ENCODE measurements around the gene SLC9A9.
"Not testable (repeated sequence)": the region's sequence is repeated elsewhere in the genome, so short reads cannot be mapped to it uniquely, and the experiment has no call there.

The SLC9A9 gene

GRCh38 chr3:143885780-143886427 is 37.6 kb upstream of the SLC9A9 start:
- CTCF ChIA-PET, result interaction anchor here (0.7 to 4.3 kb wide), 17 partner anchors 9 to 1877 kb away, joined by 3 to 25 read pairs (median 4); no protein-coding TSS in a partner anchor
- Histone ChIP-seq H3K4me1 (ENCODE audit: control extremely low read depth in 1 of 4, control insufficient read depth in 4 of 4, insufficient read depth in 4 of 4, low read length in 3 of 4) (no peaks in the 10 kb centered on the region), H3K27ac (ENCODE audit: insufficient read depth in 1 of 2, low read depth in 1 of 2, low read length in 2 of 2, poor library complexity in 1 of 2, severe bottlenecking in 2 of 2) (no peak overlapping the region), H3K4me3 (ENCODE audit: control insufficient read depth in 1 of 7, extremely low read depth in 1 of 7, insufficient read depth in 4 of 7, low read depth in 2 of 7, low read length in 6 of 7) (no peak overlapping the region), H3K36me3 (ENCODE audit: control insufficient read depth in 4 of 4, insufficient read depth in 4 of 4, low read length in 3 of 4) (no peaks in the 10 kb centered on the region), H3K9me3 (ENCODE audit: control extremely low read depth in 1 of 5, control insufficient read depth in 4 of 5, insufficient read depth in 2 of 5, low read depth in 1 of 5, low read length in 4 of 5) (no peaks in the 10 kb centered on the region), H3K27me3 (replicated peaks in 2 of 5; ENCODE audit: control insufficient read depth in 4 of 5, insufficient read depth in 5 of 5, low read length in 4 of 5) (no peaks in the 10 kb centered on the region)
- POLR2A ChIA-PET, result no interaction called here
- DNase-seq, result peak; percentile 42 to 71 (median 67)
- no CpG with 5 or more reads among the region's 1 CpG for WGBS (ENCODE audit: insufficient coverage)

GRCh38 chr3:143884861-143885260 is 36.6 kb upstream of the SLC9A9 start:
- DNase-seq, result no peak
- CTCF ChIA-PET, result interaction anchor here (0.6 to 4.3 kb wide), 12 partner anchors 8 to 1878 kb away, joined by 3 to 25 read pairs (median 4); no protein-coding TSS in a partner anchor
- Histone ChIP-seq H3K4me1 (ENCODE audit: control extremely low read depth in 1 of 4, control insufficient read depth in 4 of 4, insufficient read depth in 4 of 4, low read length in 3 of 4) (no peaks in the 10 kb centered on the region), H3K27ac (ENCODE audit: insufficient read depth in 1 of 2, low read depth in 1 of 2, low read length in 2 of 2, poor library complexity in 1 of 2, severe bottlenecking in 2 of 2) (no peak overlapping the region), H3K36me3 (ENCODE audit: control insufficient read depth in 4 of 4, insufficient read depth in 4 of 4, low read length in 3 of 4) (no peaks in the 10 kb centered on the region), H3K9me3 (ENCODE audit: control extremely low read depth in 1 of 5, control insufficient read depth in 4 of 5, insufficient read depth in 2 of 5, low read depth in 1 of 5, low read length in 4 of 5) (no peaks in the 10 kb centered on the region), H3K4me3 (ENCODE audit: control insufficient read depth in 1 of 7, extremely low read depth in 1 of 7, insufficient read depth in 4 of 7, low read depth in 2 of 7, low read length in 6 of 7) (no peak overlapping the region), H3K27me3 (replicated peaks in 2 of 5; ENCODE audit: control insufficient read depth in 4 of 5, insufficient read depth in 5 of 5, low read length in 4 of 5) (no peaks in the 10 kb centered on the region)
- POLR2A ChIA-PET, result no interaction called here
- WGBS (ENCODE audit: insufficient coverage), result 92% methylated on average over 2 of the region's 3 CpGs

GRCh38 chr3:143883151-143883550 is 34.9 kb upstream of the SLC9A9 start:
- POLR2A ChIA-PET, result no interaction called here

GRCh38 chr3:143881095-143881494 is 32.8 kb upstream of the SLC9A9 start:
- POLR2A ChIA-PET, result no interaction called here
- 100% methylated on average over 3 of the region's 3 CpGs for WGBS (ENCODE audit: insufficient coverage)
- CTCF ChIA-PET, result interaction anchor here (2.3 kb wide), 1 partner anchor 10 kb away, joined by 7 read pairs; no protein-coding TSS in a partner anchor
- no peak overlapping the region for H3K4me3 ChIP-seq (ENCODE audit: control insufficient read depth in 1 of 7, extremely low read depth in 1 of 7, insufficient read depth in 4 of 7, low read depth in 2 of 7, low read length in 6 of 7)
- no peak for DNase-seq
- H3K27ac ChIP-seq (ENCODE audit: insufficient read depth in 1 of 2, low read depth in 1 of 2, low read length in 2 of 2, poor library complexity in 1 of 2, severe bottlenecking in 2 of 2), result no peak overlapping the region
- no peaks in the 10 kb centered on the region for H3K36me3 ChIP-seq (ENCODE audit: control insufficient read depth in 4 of 4, insufficient read depth in 4 of 4, low read length in 3 of 4)
- H3K27me3 ChIP-seq (replicated peaks in 2 of 5; ENCODE audit: control insufficient read depth in 4 of 5, insufficient read depth in 5 of 5, low read length in 4 of 5), result no peaks in the 10 kb centered on the region
- no peaks in the 10 kb centered on the region for H3K9me3 ChIP-seq (ENCODE audit: control extremely low read depth in 1 of 5, control insufficient read depth in 4 of 5, insufficient read depth in 2 of 5, low read depth in 1 of 5, low read length in 4 of 5)
- H3K4me1 ChIP-seq (ENCODE audit: control extremely low read depth in 1 of 4, control insufficient read depth in 4 of 4, insufficient read depth in 4 of 4, low read length in 3 of 4), result peaks cover 0 to 4% (median 2%) of the 10 kb centered on the region in 4 experiments

More at GRCh38 chr3:143883151-143883550, 34.9 kb upstream of the SLC9A9 start:
- no peaks in the 10 kb centered on the region for H3K27me3 ChIP-seq (replicated peaks in 2 of 5; ENCODE audit: control insufficient read depth in 4 of 5, insufficient read depth in 5 of 5, low read length in 4 of 5)
- no peaks in the 10 kb centered on the region for H3K9me3 ChIP-seq (ENCODE audit: control extremely low read depth in 1 of 5, control insufficient read depth in 4 of 5, insufficient read depth in 2 of 5, low read depth in 1 of 5, low read length in 4 of 5)
- no peak overlapping the region for H3K27ac ChIP-seq (ENCODE audit: insufficient read depth in 1 of 2, low read depth in 1 of 2, low read length in 2 of 2, poor library complexity in 1 of 2, severe bottlenecking in 2 of 2)
- CTCF ChIA-PET, result interaction anchor here (0.9 to 3.3 kb wide), 7 partner anchors 9 to 70 kb away, joined by 3 to 25 read pairs (median 4); no protein-coding TSS in a partner anchor
- 100% methylated on average over 1 of the region's 3 CpGs for WGBS (ENCODE audit: insufficient coverage)
- no peaks in the 10 kb centered on the region for H3K36me3 ChIP-seq (ENCODE audit: control insufficient read depth in 4 of 4, insufficient read depth in 4 of 4, low read length in 3 of 4)
- DNase-seq, result no peak
- no peak overlapping the region for H3K4me3 ChIP-seq (ENCODE audit: control insufficient read depth in 1 of 7, extremely low read depth in 1 of 7, insufficient read depth in 4 of 7, low read depth in 2 of 7, low read length in 6 of 7)
- H3K4me1 ChIP-seq (ENCODE audit: control extremely low read depth in 1 of 4, control insufficient read depth in 4 of 4, insufficient read depth in 4 of 4, low read length in 3 of 4), result no peaks in the 10 kb centered on the region

- DNase-seq, result peak; percentile 31 to 73 (median 54)
- H3K27me3 ChIP-seq (replicated peaks in 2 of 5; ENCODE audit: control insufficient read depth in 4 of 5, insufficient read depth in 5 of 5, low read length in 4 of 5), result no peaks in the 10 kb centered on the region
- no peak overlapping the region for H3K4me3 ChIP-seq (ENCODE audit: control insufficient read depth in 1 of 7, extremely low read depth in 1 of 7, insufficient read depth in 4 of 7, low read depth in 2 of 7, low read length in 6 of 7)
- H3K4me1 ChIP-seq (ENCODE audit: control extremely low read depth in 1 of 4, control insufficient read depth in 4 of 4, insufficient read depth in 4 of 4, low read length in 3 of 4), result peaks cover 0 to 12% (median 6%) of the 10 kb centered on the region in 4 experiments
- no peaks in the 10 kb centered on the region for H3K36me3 ChIP-seq (ENCODE audit: control insufficient read depth in 4 of 4, insufficient read depth in 4 of 4, low read length in 3 of 4)
- no peaks in the 10 kb centered on the region for H3K9me3 ChIP-seq (ENCODE audit: control extremely low read depth in 1 of 5, control insufficient read depth in 4 of 5, insufficient read depth in 2 of 5, low read depth in 1 of 5, low read length in 4 of 5)
- CTCF ChIA-PET, result interaction anchor here (2.7 kb wide), 1 partner anchor 10 kb away, joined by 14 read pairs; no protein-coding TSS in a partner anchor
- POLR2A ChIA-PET, result no interaction called here
- peak overlapping the region in 1 of 2 experiments; percentile 3 for H3K27ac ChIP-seq (ENCODE audit: insufficient read depth in 1 of 2, low read depth in 1 of 2, low read length in 2 of 2, poor library complexity in 1 of 2, severe bottlenecking in 2 of 2)
These were observed 27.3 kb upstream of the SLC9A9 start for GRCh38 chr3:143875546-143875945.

GRCh38 chr3:143873553-143873952 is 25.3 kb upstream of the SLC9A9 start:
- not testable (repeated sequence) for DNase-seq

GRCh38 chr3:143865302-143865701 is 17.0 kb upstream of the SLC9A9 start:
- WGBS (ENCODE audit: insufficient coverage), result no CpG with 5 or more reads among the region's 1 CpG
- no peak overlapping the region for H3K4me3 ChIP-seq (ENCODE audit: control insufficient read depth in 1 of 7, extremely low read depth in 1 of 7, insufficient read depth in 4 of 7, low read depth in 2 of 7, low read length in 6 of 7)
- CTCF ChIA-PET, result no interaction called here
- no peaks in the 10 kb centered on the region for H3K36me3 ChIP-seq (ENCODE audit: control insufficient read depth in 4 of 4, insufficient read depth in 4 of 4, low read length in 3 of 4)
- H3K27ac ChIP-seq (ENCODE audit: insufficient read depth in 1 of 2, low read depth in 1 of 2, low read length in 2 of 2, poor library complexity in 1 of 2, severe bottlenecking in 2 of 2), result no peak overlapping the region
- DNase-seq, result no peak
- H3K4me1 ChIP-seq (ENCODE audit: control extremely low read depth in 1 of 4, control insufficient read depth in 4 of 4, insufficient read depth in 4 of 4, low read length in 3 of 4), result peaks cover 0 to 5% (median 1%) of the 10 kb centered on the region in 4 experiments
- no peaks in the 10 kb centered on the region for H3K9me3 ChIP-seq (ENCODE audit: control extremely low read depth in 1 of 5, control insufficient read depth in 4 of 5, insufficient read depth in 2 of 5, low read depth in 1 of 5, low read length in 4 of 5)
- H3K27me3 ChIP-seq (replicated peaks in 2 of 5; ENCODE audit: control insufficient read depth in 4 of 5, insufficient read depth in 5 of 5, low read length in 4 of 5), result no peaks in the 10 kb centered on the region
- POLR2A ChIA-PET, result no interaction called here

More at GRCh38 chr3:143873553-143873952, 25.3 kb upstream of the SLC9A9 start:
- CTCF ChIA-PET; H3K9me3 ChIP-seq (ENCODE audit: control extremely low read depth in 1 of 5, control insufficient read depth in 4 of 5, insufficient read depth in 2 of 5, low read depth in 1 of 5, low read length in 4 of 5); H3K36me3 ChIP-seq (ENCODE audit: control insufficient read depth in 4 of 4, insufficient read depth in 4 of 4, low read length in 3 of 4); H3K27me3 ChIP-seq (replicated peaks in 2 of 5; ENCODE audit: control insufficient read depth in 4 of 5, insufficient read depth in 5 of 5, low read length in 4 of 5); H3K27ac ChIP-seq (ENCODE audit: insufficient read depth in 1 of 2, low read depth in 1 of 2, low read length in 2 of 2, poor library complexity in 1 of 2, severe bottlenecking in 2 of 2); H3K4me3 ChIP-seq (ENCODE audit: control insufficient read depth in 1 of 7, extremely low read depth in 1 of 7, insufficient read depth in 4 of 7, low read depth in 2 of 7, low read length in 6 of 7); POLR2A ChIA-PET: not testable (repeated sequence)
- WGBS (ENCODE audit: insufficient coverage), result 100% methylated on average over 3 of the region's 5 CpGs
- H3K4me1 ChIP-seq (ENCODE audit: control extremely low read depth in 1 of 4, control insufficient read depth in 4 of 4, insufficient read depth in 4 of 4, low read length in 3 of 4), result peaks cover 0 to 13% (median 6%) of the 10 kb centered on the region in 4 experiments

Data from common myeloid progenitor, CD34-positive (primary cell).